Gastroesophageal sphincter (tissue), 3 donors: Measurements from ENCODE around the gene FBXW11.
"Not testable (repeated sequence)": the region's sequence is repeated elsewhere in the genome, so short reads cannot be mapped to it uniquely, and the experiment has no call there.

Experiments
- EP300 ChIP-seq: sonication (generic); formaldehyde crosslinking; IDR thresholded peaks from one replicate; pipeline ENCODE4 v1.6.1; 2017; ENCODE audit warnings: antibody characterized with exemption, mild to moderate bottlenecking
- POLR2A ChIP-seq, 2 donors: fragments of 450-650 bp; IDR thresholded peaks; one replicate each; pipeline ENCODE4 v1.6.1; 2017; ENCODE audit warnings: antibody characterized with exemption in 2 of 2, mild to moderate bottlenecking in 2 of 2, moderate library complexity in 1 of 2
- POLR2AphosphoS5 ChIP-seq: sonication (generic); formaldehyde crosslinking; IDR thresholded peaks from one replicate; pipeline ENCODE4 v1.6.1; 2017; ENCODE audit warnings: antibody characterized with exemption
- TF ChIP-seq, protein P1 (sequence below), 4 experiments: fragments of 200-600 bp in 2 of 4; fragments of 450-650 bp in 2 of 4; sonication (generic) in 1 of 4; IDR thresholded peaks; one replicate each; pipeline ENCODE4 v1.5.1; 2017 to 2019; ENCODE audit warnings: antibody characterized with exemption in 4 of 4, mild to moderate bottlenecking in 2 of 4, moderate library complexity in 2 of 4

- TF ChIP-seq, protein P1, sequence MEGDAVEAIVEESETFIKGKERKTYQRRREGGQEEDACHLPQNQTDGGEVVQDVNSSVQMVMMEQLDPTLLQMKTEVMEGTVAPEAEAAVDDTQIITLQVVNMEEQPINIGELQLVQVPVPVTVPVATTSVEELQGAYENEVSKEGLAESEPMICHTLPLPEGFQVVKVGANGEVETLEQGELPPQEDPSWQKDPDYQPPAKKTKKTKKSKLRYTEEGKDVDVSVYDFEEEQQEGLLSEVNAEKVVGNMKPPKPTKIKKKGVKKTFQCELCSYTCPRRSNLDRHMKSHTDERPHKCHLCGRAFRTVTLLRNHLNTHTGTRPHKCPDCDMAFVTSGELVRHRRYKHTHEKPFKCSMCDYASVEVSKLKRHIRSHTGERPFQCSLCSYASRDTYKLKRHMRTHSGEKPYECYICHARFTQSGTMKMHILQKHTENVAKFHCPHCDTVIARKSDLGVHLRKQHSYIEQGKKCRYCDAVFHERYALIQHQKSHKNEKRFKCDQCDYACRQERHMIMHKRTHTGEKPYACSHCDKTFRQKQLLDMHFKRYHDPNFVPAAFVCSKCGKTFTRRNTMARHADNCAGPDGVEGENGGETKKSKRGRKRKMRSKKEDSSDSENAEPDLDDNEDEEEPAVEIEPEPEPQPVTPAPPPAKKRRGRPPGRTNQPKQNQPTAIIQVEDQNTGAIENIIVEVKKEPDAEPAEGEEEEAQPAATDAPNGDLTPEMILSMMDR (IDR thresholded peaks at IDR 0.05) = not testable (repeated sequence)
- TF ChIP-seq EP300; POLR2AphosphoS5; POLR2A (IDR thresholded peaks at IDR 0.05): not testable (repeated sequence)
These were observed 64.3 kb downstream of the FBXW11 start for GRCh38 chr5:171942112-171942516.
